PC-9 (cell line): ENCODE data around the gene PLCD4. TPM values are rescaled to one million over a fixed set of nuclear protein-coding genes. Genes with fewer than 3 reads are reported as not detected.

Source experiments
- BruUV-seq: library from RNA; stranded (reverse); fragments of 400-500 nt; replicated peaks from 2 replicates; lab custom pipeline; 2021; lab: Mats Ljungman, UMichigan
- CTCF ChIA-PET: fragments of 300-600 bp; sonication (Branson Sonifier 250); formaldehyde crosslinking; loops from one replicate; lab custom pipeline; 2022; ENCODE audit warnings: antibody characterized with exemption; lab: Charles Lee
- POLR2A ChIA-PET: fragments of 300-600 bp; sonication (Branson Sonifier 250); formaldehyde crosslinking; loops from one replicate; lab custom pipeline; 2022; ENCODE audit warnings: antibody characterized with exemption; ENCODE audit not compliant: unreplicated experiment; lab: Charles Lee
- DNase-seq, 2 experiments: peaks; one replicate each; pipeline versions ENCODE4 v3.0.0 to v3.0.0-alpha.2; 2015 to 2022; ENCODE audit warnings: mixed read lengths in 1 of 2
- H2AFZ ChIP-seq: fragments of 200-600 bp; sonication (generic); 2 replicates; pipeline ENCODE4 v1.8.1; 2017; ENCODE audit warnings: antibody characterized with exemption
- H3F3A ChIP-seq: fragments of 200-600 bp; sonication (generic); 2 replicates; pipeline ENCODE4 v1.8.1; 2017; ENCODE audit warnings: antibody characterized with exemption, mild to moderate bottlenecking, low read depth; ENCODE audit not compliant: insufficient read depth
- H3K27ac ChIP-seq: fragments of 200-600 bp; sonication (generic); 2 replicates; pipeline ENCODE4 v1.6.1; 2016; ENCODE audit warnings: mixed run types
- H3K27me3 ChIP-seq: fragments of 200-600 bp; sonication (generic); 2 replicates; pipeline ENCODE4 v1.6.1; 2016; ENCODE audit warnings: low read depth, mixed run types; ENCODE audit not compliant: insufficient read depth
- H3K36me3 ChIP-seq: fragments of 200-600 bp; sonication (generic); 2 replicates; pipeline ENCODE4 v1.6.1; 2016; ENCODE audit warnings: low read depth, mixed run types
- H3K4me1 ChIP-seq: fragments of 200-600 bp; sonication (generic); replicated peaks from 2 replicates; pipeline ENCODE4 v1.6.1; 2016; ENCODE audit warnings: mixed run types; ENCODE audit not compliant: insufficient read depth
- H3K4me2 ChIP-seq: fragments of 200-600 bp; sonication (generic); 2 replicates; pipeline ENCODE4 v1.6.1; 2017; ENCODE audit warnings: mixed run types
- H3K4me3 ChIP-seq: fragments of 200-600 bp; sonication (generic); 2 replicates; pipeline ENCODE4 v1.6.1; 2016; ENCODE audit warnings: mixed run types
- H3K79me2 ChIP-seq: fragments of 200-600 bp; sonication (generic); 2 replicates; pipeline ENCODE4 v1.6.1; 2017; ENCODE audit warnings: low read depth, mixed run types
- H3K9me2 ChIP-seq: fragments of 200-600 bp; sonication (generic); 2 replicates; pipeline ENCODE4 v1.8.1; 2017; ENCODE audit warnings: mild to moderate bottlenecking; ENCODE audit not compliant: insufficient read depth
- H3K9me3 ChIP-seq: fragments of 200-600 bp; sonication (generic); 2 replicates; pipeline ENCODE4 v1.8.1; 2016; ENCODE audit warnings: low read depth; ENCODE audit not compliant: insufficient read depth
- H4K20me1 ChIP-seq: fragments of 200-600 bp; sonication (generic); 2 replicates; pipeline ENCODE4 v1.8.1; 2017; ENCODE audit not compliant: insufficient read depth
- CTCF ChIP-seq: fragments of 200-600 bp; sonication (generic); conservative IDR thresholded peaks from 2 replicates; pipeline ENCODE4 v1.6.1; 2017; ENCODE audit warnings: mixed run types, antibody characterized with exemption, mild to moderate bottlenecking, moderate library complexity
- EZH2 ChIP-seq: fragments of 200-600 bp; sonication (generic); IDR thresholded peaks from 2 replicates; pipeline ENCODE4 v1.8.0; 2017; ENCODE audit warnings: antibody characterized with exemption, low read depth
- intact Hi-C: fragments of 100-400 bp; cut with micrococcal nuclease; formaldehyde crosslinking; loops from one replicate; pipeline ENCODE4 v1.10.0; 2022; ENCODE audit not compliant: unreplicated experiment
- total RNA-seq: library from RNA; stranded (reverse); gene quantifications from 2 replicates; pipeline ENCODE4 v1.2.3, GENCODE V29; 2021

PLCD4 gene
- total RNA-seq, 1 experiment from 2014 or later = 0.74 TPM

- Histone ChIP-seq H3F3A (peaks cover 11% of the 10 kb centered on the region), H3K79me2 (peaks cover 5% of the 10 kb centered on the region; the same call in 1 of the 2 replicates), H3K36me3 (peaks cover 19% of the 10 kb centered on the region; the same call in 1 of the 2 replicates), H3K27me3 (no peaks in the 10 kb centered on the region), H3K9me2 (no peaks in the 10 kb centered on the region), H3K27ac (no peak overlapping the region), H3K4me2 (no peak overlapping the region), H3K4me1 (no peaks in the 10 kb centered on the region), H2AFZ (no peak overlapping the region), H4K20me1 (no peaks in the 10 kb centered on the region), H3K4me3 (no peak overlapping the region), H3K9me3 (no peaks in the 10 kb centered on the region)
- intact Hi-C loops = no loop called here
- ChIA-PET CTCF (no interaction called here), POLR2A (no interaction called here)
- TF ChIP-seq EZH2 = no peak
- no TSS peak for BruUV-seq
- DNase-seq = no peak
Measured at GRCh38 chr2:218583983-218584850, 23.5 kb upstream of the PLCD4 start.

GRCh38 chr2:218585541-218585940 lies 22.2 kb upstream of the PLCD4 start:
- no TSS peak for BruUV-seq
- DNase-seq = no peak
- POLR2A ChIA-PET = interaction anchor here (0.6 kb wide), 1 partner anchor 24 kb away, joined by 7 read pairs; no protein-coding TSS in a partner anchor
- Histone ChIP-seq H3K9me2 (no peaks in the 10 kb centered on the region), H3K27ac (no peak overlapping the region), H3K36me3 (peaks cover 25% of the 10 kb centered on the region), H3K9me3 (no peaks in the 10 kb centered on the region), H3K27me3 (no peaks in the 10 kb centered on the region), H3F3A (peaks cover 15% of the 10 kb centered on the region), H3K4me1 (no peaks in the 10 kb centered on the region), H4K20me1 (no peaks in the 10 kb centered on the region), H3K79me2 (peaks cover 5% of the 10 kb centered on the region; the same call in 1 of the 2 replicates), H2AFZ (no peak overlapping the region), H3K4me2 (no peak overlapping the region), H3K4me3 (no peak overlapping the region)
- TF ChIP-seq EZH2 = no peak
- TF ChIP-seq CTCF = no peak
- intact Hi-C loops = no loop called here
- CTCF ChIA-PET = no interaction called here

- no peaks in the 10 kb centered on the region for H4K20me1 ChIP-seq
- POLR2A ChIA-PET = no interaction called here
- no TSS peak for BruUV-seq
- peaks cover 20% of the 10 kb centered on the region; the same call in 1 of the 2 replicates for H3K4me1 ChIP-seq
- peaks cover 9% of the 10 kb centered on the region for H3F3A ChIP-seq
- intact Hi-C loops = no loop called here
- H3K9me2 ChIP-seq = no peaks in the 10 kb centered on the region
- H3K4me3 ChIP-seq = no peak overlapping the region
- H3K27me3 ChIP-seq = no peaks in the 10 kb centered on the region
- H3K27ac ChIP-seq = no peak overlapping the region
- H3K79me2 ChIP-seq = no peaks in the 10 kb centered on the region
- H2AFZ ChIP-seq = no peak overlapping the region
- no peak for DNase-seq
- H3K4me2 ChIP-seq = no peak overlapping the region
- TF ChIP-seq CTCF = no peak
- no peak for TF ChIP-seq EZH2
- no peaks in the 10 kb centered on the region for H3K9me3 ChIP-seq
- CTCF ChIA-PET = no interaction called here
- H3K36me3 ChIP-seq = no peaks in the 10 kb centered on the region
Measured at GRCh38 chr2:218605432-218605831, 2.3 kb upstream of the PLCD4 start.
